ENCODE measurements around the gene GPR55.
"Not testable (repeated sequence)": the region's sequence is repeated elsewhere in the genome, so short reads cannot be mapped to it uniquely, and the experiment has no call there.

GPR55 gene, protein sequence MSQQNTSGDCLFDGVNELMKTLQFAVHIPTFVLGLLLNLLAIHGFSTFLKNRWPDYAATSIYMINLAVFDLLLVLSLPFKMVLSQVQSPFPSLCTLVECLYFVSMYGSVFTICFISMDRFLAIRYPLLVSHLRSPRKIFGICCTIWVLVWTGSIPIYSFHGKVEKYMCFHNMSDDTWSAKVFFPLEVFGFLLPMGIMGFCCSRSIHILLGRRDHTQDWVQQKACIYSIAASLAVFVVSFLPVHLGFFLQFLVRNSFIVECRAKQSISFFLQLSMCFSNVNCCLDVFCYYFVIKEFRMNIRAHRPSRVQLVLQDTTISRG

DNA sequence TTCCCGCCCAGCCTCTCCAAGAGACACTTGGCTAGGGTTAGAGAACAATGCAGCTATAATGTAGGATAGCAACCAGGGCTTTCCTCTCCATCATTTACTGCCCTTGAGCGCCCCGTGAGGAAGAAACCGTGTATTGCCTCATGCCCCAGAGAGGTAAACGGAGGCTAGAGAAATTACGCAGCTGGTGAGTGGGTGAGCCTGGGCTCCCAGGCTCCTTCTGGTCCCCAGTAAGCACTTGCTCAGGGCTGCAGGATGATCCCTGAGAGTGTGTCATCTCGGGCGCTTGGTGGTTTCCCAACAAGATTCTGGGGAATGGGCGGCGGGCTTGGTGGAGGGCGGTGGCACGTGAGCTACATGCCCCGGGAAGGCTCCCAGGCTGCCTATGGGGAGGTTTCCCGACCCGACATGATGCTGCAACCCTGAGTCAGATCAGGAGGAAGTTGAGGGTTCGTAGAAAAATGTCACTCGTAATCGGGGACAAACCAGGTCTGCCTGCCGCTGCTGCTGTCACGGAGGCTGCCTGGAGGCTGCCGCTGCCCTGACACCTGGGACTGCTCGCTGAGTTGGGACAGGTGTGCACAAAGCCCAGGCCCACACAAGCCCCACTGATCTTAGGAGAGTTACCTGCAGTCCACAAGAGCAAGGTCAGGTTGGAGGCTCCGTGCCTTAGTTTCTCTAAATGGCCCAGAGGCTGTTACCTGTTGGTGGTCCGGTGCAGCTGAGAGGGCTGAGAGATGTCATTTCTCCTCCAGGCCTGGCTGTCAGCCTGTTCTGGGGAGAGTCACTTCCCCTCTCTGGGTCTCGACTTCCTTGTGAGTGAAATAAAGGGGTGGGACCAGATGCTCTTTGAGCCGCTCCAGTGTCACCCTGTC, at the start of gene GPR55:
Gene GPR55 (minus strand): TSS at position 773 of the 872 bp plus-strand sequence. CDS start 14,280 bp downstream, outside the sequence.
- DNase-seq, result peak; percentile 84

DNA sequence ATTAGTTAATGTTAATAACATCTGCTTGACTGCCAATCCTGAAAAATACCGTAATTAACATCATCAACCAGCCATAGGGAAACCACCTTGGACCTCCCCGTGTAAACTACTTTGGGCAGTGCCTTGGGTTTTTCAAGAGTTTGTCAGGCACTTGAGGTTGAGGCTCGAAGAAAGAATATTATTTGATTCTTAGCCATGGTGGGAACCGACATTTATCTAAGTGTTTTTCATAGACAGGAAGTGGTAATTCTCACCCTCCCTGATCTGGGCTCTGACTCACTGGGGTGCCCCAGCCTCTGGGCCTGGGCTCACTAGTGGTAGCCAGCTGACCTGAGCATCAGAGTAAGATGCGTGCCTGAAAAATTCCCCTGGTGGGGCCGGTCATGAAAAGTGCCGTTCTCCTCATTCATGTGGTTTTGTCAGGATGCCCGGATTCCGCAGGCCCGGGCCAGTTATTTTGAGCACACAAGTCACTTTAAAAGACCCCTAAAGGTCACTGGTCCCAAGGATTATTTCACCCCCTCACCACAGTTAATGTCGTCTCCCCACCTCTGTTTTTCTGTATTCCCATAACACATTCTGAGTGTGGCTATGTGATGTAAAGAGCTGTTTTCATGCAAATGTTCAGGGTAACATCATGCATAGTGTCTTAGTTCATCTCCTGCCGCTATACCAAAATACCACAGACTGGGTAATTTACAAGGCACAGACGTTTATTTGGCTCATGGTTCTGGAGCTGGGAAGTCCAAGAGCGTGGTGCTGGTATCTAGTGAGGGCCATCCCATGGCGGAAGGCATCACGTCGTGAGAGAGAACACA, 49.3 kb upstream of the GPR55 start:
- DNase-seq, result peak; percentile 79

DNA sequence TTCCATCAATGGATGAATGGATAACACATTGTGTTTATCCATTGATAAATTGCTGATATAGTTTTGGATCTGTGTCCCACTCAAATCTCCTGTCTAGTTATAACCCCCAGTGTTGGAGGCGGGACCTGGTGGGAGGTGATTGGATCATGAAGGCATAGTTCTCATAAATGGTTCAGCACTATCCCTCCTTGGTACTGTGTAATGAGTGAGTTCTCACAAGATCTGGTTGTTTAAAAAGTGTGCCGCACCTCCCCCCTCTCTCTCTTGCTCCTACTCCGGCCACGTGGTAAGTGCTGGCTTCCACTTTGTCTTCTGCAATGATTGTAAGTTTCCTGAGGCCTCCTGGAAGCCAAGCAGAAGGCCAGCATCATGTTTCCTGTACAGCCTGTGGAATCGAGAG, 47.0 kb upstream of the GPR55 start:
- no peak for DNase-seq

DNA sequence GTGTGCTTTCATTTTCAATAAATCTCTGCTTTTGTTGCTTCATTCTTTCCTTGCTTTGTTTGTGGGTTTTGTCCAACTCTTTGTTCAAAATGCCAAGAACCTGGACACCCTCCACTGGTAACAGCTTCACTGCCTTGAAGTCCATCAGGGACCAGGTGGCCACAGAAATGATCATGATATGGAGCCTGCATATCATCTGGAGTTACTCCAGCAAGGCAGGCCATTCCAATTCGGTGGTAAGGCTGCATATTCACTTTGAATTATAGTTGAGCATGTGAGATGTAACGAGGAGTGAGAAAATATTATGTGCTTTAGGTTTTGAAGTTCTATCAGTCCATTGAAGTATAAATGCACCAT, 44.6 kb upstream of the GPR55 start:
- DNase-seq, result no peak

DNA sequence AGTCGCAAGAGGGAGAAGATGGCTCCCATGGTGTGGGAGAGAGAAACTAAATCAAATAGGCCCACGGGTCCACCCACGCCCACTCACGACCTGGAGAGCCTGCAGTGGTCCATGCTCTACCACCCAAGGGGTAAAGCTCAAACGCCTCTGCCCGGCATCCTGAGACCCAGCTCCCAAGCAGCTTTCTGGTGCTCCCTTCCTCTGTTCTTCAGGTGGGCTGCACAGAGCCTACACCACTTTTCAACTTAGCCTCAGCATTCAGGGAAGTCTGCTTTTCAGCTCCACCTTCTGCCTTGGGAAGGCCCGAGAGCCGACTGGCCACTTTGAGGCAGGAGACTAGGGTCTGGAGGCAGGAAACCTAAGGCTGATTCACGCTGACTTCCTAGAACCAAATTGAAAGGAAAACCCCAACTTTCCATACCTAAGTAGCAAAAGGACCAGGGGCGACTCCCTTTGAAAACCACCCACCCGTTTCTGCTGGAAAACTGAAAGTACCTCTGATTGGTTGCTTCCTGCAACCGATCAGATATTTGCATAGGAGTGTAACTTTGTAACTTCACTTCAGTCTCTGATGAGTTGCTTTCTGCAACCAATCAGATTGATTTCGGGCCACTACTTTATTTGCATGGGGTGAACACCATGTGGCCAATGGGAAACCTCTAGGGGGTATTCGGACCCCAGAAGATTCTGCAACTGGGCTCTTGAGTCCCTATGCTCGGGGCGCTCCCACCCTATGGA, 44.0 kb upstream of the GPR55 start:
- no peak for DNase-seq

DNA sequence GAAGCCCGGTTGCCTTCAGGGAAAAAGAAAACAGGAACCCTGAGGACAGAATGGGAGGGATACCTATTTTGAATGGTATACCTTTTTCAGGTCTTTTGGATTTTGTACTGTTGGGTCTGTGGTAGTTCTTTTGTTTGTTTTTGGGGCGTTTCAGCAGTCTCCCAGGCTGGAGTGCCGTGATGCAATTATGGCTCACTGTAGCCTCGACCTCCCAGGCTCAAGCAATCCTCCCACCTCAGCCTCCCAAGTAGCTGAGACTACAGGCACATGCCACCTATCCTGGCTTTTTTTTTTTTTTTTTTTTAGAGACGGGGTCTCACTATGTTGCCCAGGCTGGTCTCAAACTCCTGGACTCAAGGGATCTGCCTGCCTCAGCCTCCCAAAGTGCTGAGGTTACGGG, 43.3 kb upstream of the GPR55 start:
- not testable (repeated sequence) for DNase-seq

DNA sequence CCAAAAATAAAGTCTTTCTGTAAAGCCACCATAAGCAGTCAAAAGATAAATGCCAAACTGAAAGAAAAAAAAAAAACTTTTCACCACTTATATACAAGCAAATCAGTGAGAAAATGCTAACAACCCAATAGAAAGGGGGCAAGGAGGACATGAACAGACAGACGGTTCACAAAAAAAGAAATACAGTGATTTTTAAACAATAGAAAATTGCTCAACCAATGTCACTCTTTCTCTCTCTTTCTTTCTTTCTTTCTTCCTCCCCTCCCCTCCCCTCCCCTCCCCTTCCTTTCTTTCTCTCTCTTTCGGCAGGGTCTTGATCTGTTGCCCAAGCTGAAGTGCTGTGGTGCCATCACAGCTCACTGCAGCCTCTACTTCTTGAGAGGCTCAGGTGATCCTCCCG, 42.1 kb upstream of the GPR55 start:
- DNase-seq, result no peak

DNA sequence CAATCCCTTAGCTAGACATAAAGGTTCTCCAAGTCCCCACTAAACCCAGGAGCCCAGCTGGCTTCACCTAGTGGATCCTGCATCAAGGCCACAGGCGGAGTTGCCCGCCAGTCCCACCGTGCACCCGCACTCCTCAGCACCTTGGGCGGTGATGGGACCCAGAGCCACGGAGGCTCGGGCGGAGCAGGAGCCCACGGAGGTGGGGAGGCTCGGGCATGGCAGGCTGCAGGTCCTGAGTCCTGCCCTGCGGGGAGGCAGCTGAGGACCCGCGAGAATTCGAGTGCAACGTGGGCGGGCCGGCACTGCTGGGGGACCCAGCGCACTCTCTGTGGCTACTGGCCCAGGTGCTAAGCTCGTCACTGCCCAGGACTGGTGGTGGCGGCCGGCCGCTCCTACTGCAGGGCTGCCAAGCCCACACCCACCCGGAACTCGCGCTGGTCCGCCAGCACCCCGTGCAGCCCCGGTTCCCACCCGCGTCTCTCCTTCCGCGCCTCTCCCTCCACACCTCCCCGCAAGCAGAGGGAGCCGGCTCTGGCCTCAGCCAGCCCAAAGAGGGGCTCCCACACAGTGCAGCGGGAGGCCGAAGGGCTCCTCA, 39.2 kb upstream of the GPR55 start:
- no peak for DNase-seq

DNA sequence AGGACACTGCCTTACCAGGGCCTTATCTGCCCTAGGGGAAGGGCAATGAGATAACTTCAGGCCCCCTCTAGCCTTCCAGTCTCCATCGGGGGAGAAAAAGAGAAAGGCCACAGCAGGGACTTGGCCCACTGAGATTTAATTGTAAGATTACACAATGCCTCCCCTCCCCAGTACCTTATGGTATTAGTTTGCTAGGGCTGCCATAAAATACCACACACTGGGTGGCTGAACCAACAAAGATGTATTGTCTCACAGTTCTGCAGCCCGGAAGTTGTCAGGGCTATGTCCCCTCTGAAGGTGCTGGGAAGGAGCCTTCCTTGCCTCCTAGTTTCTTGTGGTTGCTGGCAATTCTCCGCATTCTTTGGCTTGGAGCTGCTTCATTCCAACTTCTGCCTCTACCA, 36.0 kb upstream of the GPR55 start:
- DNase-seq, result no peak

DNA sequence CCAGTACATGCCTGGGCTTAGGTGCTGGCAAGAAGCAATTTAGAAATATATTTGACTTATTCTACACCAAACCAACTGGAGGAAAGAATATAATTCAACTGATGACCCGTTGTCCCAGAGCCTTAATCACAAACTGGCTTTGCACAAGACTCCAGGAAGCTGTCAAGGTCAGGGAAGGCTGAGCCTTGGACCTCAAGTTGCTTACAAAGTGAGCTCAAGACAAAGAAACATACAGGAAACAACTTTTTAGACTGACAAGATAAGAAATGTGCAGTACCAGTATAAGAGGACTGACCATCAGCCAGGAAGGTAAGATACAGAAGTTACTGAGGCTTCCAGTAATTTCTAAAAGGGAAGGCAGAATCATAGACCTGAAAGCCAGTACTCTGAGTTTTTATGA, 35.0 kb upstream of the GPR55 start:
- DNase-seq, result no peak

DNA sequence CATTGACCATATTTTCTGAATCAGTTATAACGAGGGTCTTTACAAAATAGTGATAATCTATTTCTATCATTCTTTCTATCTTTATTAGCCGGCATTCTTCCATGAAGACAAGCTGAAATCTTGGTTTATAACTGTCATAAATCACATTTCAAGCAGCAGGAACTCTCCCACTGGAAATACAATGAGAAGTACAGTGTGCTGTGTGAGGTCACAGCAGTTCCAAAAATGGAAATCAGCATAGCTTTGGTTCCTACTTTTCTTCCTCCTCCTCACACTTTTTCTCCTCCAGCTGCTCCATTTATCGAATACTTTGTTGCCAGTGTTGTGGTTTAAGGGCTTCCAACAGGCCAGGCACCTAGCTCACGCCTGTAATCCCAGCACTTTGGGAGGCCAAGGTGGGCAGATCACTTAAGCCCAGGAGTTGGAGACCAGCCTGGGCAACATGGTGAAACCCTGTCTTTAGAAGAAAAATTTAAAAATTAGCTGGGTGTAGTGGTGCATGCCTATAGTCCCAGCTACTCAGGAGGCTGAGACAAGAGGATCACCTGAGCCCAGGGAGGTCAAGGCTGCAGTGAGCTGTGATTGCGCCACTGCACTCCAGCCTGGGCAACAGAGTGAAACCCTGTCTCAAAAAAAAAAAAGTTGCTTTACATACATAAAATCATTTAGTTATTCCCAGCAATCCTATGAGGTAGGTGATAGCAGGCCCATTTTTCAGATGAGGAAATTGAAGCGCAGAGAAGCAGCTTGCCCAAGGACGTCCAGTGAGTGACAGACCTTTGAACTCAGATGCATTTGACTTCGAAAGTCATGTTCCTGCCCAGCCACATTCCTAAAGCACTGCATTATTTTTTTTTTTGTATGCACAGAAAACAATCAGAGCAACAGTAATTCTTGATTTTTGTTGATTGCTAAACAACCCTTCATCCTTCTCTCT, 34.0 kb upstream of the GPR55 start:
- no peak for DNase-seq

DNA sequence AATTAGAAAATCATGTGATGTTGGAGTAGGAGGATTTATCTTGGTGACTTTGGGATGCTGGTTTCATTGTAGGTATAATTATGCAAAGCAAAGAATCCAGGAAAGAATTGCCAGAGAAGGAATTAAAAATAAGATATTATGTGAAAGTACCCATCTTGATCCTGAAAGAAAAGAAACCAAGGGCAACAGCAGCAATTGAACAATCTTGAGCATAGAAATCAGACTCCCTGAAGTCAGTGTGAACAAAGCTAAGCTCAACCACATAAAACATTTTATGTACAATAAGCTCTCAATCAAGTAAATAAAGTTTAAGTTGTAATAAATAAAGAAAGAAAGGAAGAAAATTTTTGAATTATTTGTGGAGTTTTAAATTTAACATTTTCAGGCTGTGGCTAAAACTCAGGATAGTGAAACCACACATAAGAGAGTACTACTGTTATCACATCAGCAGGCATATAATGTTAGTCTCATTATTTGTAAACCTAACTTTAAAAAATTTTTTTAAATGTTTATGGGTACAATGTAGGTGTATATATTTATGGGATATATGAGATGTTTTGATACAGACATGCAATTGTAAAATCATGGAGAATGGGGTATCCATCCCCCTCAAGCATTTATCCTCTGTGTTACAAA, 32.8 kb upstream of the GPR55 start:
- DNase-seq, result no peak

DNA sequence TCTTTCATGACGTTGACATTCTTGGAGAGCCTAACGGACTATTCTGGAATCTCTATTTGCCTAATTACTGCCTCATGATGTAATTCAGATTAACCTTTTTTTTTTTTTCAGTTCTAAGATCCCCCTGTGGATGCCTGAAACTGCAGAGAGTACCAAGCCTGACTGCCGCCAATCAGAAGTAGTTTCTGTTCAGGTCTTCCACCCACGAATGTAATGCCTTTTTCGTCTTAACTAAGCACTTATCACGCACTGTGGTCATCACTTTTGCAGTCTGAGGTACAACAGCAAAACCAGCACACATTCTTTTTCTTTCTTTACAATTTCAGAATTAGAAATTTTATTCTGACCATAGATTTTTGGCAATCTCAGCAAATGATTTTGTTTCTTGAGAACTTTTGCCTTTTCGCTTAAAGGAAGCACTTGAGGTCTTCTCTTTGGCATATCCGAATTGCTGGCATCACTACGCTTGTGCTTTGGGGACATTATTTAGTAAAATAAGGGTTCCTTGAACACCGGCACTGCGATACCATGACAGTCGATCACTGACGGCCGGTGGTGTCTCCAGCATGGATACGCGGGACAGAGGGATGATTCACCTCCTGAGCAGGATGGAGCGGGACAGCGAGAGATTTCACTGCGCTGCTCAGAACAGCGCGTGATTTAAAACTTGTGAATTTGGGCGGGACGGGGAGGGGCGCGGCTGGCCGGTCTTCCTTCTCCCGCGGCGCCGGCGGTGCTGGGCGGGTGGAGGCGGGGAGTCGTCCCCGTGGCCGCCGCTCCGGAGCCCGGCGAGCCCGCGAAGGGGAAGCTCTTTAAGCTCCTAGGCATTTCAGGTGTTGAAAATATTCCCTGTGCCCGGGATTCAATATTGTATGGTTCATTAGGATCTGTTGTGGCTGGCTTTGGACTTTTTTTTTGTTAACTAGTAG, 32.0 kb upstream of the GPR55 start:
- peak; percentile 60 for DNase-seq

DNA sequence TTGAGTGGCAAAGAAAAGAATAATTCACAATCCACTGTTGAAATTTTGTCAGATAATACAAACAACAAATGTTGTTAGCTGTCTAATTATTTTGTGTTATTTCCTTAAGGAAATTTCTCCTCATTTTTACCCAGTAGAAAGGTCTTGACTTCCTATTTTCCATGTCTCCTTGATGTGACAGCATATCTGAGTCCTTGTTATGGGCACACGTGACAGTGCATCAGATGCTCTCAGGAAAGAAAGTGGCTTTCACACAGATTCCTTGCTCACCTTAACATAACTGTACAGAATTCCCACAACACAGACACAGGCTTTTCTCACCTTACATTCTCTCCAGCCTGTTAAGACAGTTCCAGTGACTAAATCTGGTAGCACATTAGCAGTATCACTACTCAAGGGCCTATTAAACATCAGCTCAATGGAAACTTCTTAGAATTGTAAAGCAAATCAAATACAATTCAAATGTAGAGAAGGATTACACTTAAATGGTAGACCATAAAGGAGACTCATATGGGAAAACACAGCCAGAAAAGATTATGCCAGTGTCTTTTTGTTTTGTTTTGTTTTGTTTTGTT, 30.2 kb upstream of the GPR55 start:
- no peak for DNase-seq

DNA sequence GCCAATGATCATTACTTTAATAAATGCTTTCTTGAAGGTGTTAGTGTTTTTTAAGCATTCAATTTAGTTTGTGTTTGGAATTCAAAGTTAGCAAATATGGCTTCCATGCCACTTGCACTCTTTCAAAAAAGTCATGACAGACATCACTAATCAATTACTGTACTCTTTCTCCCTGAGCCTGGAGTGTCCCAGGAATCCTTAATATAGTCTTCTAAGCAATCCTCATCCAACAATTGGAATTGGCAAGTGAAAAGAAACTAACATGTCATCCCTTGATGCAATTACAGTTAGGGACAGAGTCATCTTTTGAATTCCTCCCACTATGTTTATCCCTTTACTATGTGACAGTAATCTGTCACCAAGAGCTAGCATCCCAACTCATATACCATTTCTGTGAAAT, 29.7 kb upstream of the GPR55 start:
- no peak for DNase-seq

DNA sequence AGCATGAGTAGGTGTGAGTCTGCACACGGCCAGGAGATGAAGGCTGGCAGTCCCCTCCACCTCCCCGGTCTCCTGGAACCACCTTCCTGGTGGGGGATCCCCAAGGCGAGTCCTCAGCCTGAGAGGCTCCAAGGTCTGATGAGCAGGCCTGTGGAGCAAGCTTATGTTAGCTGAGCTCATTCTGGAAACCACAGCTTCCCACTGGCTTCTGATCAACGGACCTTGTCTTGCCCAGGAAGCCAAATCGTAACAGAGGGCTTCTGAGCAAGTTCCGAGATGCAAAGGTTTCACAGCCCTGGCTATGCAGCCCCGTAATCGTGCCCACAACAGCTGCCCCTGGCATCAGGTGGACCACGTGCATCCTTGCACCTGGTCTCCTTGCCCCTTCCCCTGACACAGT, 28.8 kb upstream of the GPR55 start:
- DNase-seq, result peak; percentile 29

DNA sequence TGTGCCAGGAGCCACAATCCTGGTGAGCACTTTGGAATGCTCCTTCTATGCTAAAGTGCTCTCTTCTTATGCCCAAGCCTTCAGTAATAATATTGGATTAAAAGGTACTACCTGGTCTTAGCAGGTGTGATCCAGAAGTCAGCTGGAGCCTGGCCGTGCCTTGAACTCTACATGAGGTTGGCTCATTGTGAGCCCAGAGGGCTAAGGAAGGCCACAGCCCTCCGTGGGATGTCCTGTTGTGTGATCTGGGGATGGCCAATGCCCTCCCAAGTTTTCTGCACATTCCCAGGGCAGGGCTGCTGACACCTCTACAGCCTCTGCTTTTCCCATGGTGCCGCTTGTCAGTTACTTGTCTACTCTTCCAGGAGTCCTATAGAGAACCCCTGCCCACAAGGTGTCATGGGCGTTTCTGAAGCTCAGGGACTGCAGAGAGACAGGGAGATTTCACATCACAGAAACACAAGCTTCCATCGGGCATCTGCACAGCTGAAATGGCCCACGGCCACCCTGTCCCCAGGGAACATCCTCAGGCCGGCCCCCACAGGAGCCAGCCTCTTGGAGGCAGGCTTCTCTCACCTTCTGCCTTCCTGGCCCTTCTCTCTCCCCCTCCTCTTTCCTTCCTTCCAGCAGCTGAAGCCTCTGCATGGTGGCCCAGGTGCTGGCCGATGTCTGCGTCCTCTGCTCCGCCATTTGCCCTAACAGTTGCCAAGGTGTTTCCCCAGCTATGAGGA, 27.3 kb upstream of the GPR55 start:
- no peak for DNase-seq

DNA sequence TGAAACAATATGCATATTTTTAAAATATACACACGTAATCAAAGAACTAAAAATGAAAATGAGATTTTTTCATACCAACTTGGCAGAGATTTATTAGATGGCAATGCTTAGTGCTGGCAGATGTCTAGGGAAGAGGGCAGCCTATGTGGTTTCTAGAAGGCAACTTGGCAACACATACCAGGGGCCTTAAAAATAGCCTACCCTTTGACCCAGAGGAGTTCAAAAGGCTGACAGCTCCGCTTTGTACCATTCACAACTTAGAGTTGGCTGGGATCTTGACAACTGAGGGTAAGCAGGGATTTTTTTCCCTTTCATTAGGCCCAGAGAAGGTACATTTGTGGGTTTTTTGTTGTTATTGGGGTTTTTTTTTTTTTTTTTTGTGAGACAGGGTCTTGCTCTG, 26.4 kb upstream of the GPR55 start:
- DNase-seq, result no peak
